Endothelial cell (in vitro differentiated cells): ENCODE measurements around the gene SAMD10. TPM values are rescaled to one million over a fixed set of nuclear protein-coding genes. Genes with fewer than 3 reads are reported as not detected.
"Not testable (repeated sequence)": the region's sequence is repeated elsewhere in the genome, so short reads cannot be mapped to it uniquely, and the experiment has no call there.

Source experiments
- DNase-seq: peaks from one replicate; pipeline ENCODE4 v3.0.0; 2021; ENCODE audit warnings: low spot score
- H3K27ac Mint-ChIP-seq: one replicate; pipeline ENCODE4 v1.8.0; 2021; ENCODE audit warnings: mixed read lengths, inconsistent platforms; ENCODE audit not compliant: unreplicated experiment
- H3K27me3 Mint-ChIP-seq: one replicate; pipeline ENCODE4 v1.8.0; 2021; ENCODE audit warnings: mild to moderate bottlenecking, moderate library complexity, mixed read lengths, inconsistent platforms; ENCODE audit not compliant: unreplicated experiment
- H3K36me3 Mint-ChIP-seq: one replicate; pipeline ENCODE4 v1.8.0; 2021; ENCODE audit warnings: mild to moderate bottlenecking, low read depth, mixed read lengths, inconsistent platforms; ENCODE audit not compliant: unreplicated experiment
- H3K4me1 Mint-ChIP-seq: one replicate; pipeline ENCODE4 v1.8.0; 2021; ENCODE audit warnings: mild to moderate bottlenecking, mixed read lengths, inconsistent platforms; ENCODE audit not compliant: unreplicated experiment
- H3K4me3 Mint-ChIP-seq: one replicate; pipeline ENCODE4 v1.8.0; 2021; ENCODE audit warnings: mild to moderate bottlenecking, mixed read lengths, inconsistent platforms; ENCODE audit not compliant: unreplicated experiment
- H3K9me3 Mint-ChIP-seq: one replicate; pipeline ENCODE4 v1.8.0; 2021; ENCODE audit warnings: mixed read lengths, inconsistent platforms; ENCODE audit not compliant: unreplicated experiment
- total RNA-seq: library from RNA; stranded (reverse); fragmentation: NEBNext Ultra II Directional; extraction: Animal tissue kit (Norgen Biotek cat#: 25700); gene quantifications from one replicate; pipeline ENCODE4 v1.2.1, GENCODE V29; 2021; ENCODE audit not compliant: unreplicated experiment
- TF ChIP-seq, protein P1 (sequence below): fragments of 200-600 bp; sonication (generic); IDR thresholded peaks from one replicate; pipeline ENCODE4 v1.5.0; 2021; ENCODE audit warnings: antibody characterized with exemption; ENCODE audit not compliant: unreplicated experiment

Gene SAMD10
- total RNA-seq, 1 donor from 2014 or later, result 5.0 TPM

DNA sequence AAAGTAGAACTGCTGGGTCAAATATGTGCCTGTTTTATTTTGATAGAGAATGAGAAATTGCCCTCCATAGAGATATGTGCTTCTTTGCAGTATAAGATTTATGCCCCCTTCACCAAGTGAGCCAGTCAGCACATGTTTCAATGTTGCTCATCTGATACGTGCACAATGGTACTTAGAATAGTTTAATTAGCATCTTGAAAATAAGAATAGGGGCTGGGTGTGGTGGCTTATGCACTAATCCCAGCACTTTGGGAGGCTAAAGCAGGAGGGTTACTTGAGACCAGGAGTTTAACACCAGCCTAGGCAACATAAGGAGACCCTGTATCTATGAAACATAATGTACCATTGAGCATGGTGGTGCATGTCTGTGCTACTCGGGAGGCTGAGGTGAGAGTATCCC, 36.2 kb upstream of the SAMD10 start:
- Mint-ChIP-seq H3K36me3 (peaks cover 50% of the 10 kb centered on the region), H3K27ac (no peak overlapping the region), H3K27me3 (peaks cover 8% of the 10 kb centered on the region), H3K4me1 (peaks cover 3% of the 10 kb centered on the region), H3K4me3 (no peak overlapping the region), H3K9me3 (no peaks in the 10 kb centered on the region)
- no peak for DNase-seq
- TF ChIP-seq, protein P1, sequence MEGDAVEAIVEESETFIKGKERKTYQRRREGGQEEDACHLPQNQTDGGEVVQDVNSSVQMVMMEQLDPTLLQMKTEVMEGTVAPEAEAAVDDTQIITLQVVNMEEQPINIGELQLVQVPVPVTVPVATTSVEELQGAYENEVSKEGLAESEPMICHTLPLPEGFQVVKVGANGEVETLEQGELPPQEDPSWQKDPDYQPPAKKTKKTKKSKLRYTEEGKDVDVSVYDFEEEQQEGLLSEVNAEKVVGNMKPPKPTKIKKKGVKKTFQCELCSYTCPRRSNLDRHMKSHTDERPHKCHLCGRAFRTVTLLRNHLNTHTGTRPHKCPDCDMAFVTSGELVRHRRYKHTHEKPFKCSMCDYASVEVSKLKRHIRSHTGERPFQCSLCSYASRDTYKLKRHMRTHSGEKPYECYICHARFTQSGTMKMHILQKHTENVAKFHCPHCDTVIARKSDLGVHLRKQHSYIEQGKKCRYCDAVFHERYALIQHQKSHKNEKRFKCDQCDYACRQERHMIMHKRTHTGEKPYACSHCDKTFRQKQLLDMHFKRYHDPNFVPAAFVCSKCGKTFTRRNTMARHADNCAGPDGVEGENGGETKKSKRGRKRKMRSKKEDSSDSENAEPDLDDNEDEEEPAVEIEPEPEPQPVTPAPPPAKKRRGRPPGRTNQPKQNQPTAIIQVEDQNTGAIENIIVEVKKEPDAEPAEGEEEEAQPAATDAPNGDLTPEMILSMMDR, result no peak

DNA sequence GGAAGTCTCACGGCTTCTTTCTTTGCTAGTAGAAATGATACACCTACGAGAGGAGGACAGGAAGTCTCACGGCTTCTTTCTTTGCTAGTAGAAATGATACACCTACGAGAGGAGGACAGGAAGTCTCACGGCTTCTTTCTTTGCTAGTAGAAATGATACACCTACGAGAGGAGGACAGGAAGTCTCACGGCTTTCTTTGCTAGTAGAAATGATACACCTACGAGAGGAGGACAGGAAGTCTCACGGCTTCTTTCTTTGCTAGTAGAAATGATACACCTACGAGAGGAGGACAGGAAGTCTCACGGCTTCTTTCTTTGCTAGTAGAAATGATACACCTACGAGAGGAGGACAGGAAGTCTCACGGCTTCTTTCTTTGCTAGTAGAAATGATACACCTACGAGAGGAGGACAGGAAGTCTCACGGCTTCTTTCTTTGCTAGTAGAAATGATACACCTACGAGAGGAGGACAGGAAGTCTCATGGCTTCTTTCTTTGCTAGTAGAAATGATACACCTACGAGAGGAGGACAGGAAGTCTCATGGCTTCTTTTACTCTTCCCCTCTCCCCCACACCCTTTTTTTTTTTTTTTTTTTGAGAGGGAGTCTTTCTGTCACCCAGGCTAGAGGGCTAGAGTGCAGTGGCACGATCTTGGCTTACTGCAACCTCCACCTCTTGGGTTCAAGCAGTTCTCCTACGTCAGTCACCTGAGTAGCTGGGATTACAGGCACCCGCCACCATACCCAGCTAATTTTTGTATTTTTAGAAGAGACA, 33.1 kb upstream of the SAMD10 start:
- peaks cover 22% of the 10 kb centered on the region for H3K4me1 Mint-ChIP-seq
- H3K27ac Mint-ChIP-seq, H3K4me3 Mint-ChIP-seq, DNase-seq: not testable (repeated sequence)
- peaks cover 13% of the 10 kb centered on the region for H3K27me3 Mint-ChIP-seq
- peaks cover 56% of the 10 kb centered on the region for H3K36me3 Mint-ChIP-seq
- peaks cover 15% of the 10 kb centered on the region for H3K9me3 Mint-ChIP-seq

DNA sequence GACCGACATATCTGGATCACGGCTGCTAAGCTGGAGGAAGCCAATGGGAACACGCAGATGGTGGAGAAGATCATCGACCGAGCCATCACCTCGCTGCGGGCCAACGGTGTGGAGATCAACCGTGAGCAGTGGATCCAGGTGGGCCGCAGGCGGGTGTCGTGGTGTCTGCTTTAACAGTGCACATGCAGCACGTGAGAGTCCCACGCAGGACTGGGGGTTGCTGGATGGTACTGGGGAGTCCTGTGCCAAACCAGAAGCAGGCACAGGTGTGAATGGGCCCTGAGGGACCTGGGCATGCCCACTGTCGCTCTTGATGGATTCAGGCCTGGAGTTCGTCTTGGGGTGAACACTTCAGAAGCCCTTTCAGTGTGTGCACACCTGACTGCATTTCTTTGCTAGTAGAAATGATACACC, 31.9 kb upstream of the SAMD10 start:
- H3K4me1 Mint-ChIP-seq, result peaks cover 22% of the 10 kb centered on the region
- no peak for DNase-seq
- TF ChIP-seq, protein P1, result no peak
- peaks cover 15% of the 10 kb centered on the region for H3K9me3 Mint-ChIP-seq
- no peak overlapping the region for H3K27ac Mint-ChIP-seq
- peaks cover 51% of the 10 kb centered on the region for H3K36me3 Mint-ChIP-seq
- peaks cover 12% of the 10 kb centered on the region for H3K27me3 Mint-ChIP-seq
- no peak overlapping the region for H3K4me3 Mint-ChIP-seq

DNA sequence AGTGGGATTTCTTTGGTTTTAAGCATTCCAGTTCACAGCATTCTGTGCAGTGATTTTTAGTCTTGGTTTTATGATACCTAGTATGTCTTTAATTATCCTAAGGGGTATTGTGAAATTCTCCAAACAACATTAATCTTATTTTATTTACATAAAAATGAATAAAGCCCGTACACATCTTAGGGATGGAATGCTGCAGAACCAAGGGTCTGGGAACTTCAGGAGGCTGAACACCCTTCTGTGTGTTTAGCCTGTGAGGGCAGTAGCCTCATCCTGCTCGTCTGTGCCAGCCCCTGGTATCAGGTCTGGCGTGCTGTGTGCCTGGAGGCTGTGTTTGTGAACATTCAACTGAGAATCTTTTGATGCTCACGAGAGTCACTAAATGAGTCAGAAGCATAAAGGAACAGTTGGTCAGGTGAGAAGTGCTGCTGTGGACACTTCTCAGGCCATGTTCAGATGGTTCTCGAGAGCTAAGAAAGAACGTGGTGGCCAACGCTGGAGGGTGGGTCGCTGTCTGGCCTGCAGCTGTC, 31.3 kb upstream of the SAMD10 start:
- H3K27ac Mint-ChIP-seq, result no peak overlapping the region
- H3K4me3 Mint-ChIP-seq, result no peak overlapping the region

DNA sequence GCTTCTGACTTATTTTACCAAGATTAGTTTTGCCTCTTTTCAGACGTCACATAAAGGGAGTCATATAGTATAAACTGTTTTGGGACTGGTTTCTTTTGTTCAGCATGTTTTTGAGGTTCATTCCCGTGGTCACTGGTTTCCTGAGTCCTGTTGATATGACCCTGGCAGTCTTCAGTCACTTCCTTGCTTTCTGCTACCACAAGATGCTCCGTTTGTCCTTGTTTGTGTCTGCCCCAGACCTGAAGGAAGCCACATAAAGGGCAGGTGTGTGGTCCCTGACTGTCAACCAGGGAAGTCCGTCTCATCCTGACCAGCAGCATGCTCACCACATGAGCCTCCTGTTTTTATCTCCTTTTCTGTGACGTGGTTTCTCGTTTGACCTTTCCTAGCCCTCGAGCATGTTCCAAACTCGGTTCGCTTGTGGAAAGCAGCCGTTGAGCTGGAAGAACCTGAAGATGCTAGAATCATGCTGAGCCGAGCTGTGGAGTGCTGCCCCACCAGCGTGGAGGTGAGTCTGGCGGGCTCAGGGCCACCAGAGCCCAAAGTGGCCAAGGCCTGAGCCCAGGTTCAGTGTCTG, 30.5 kb upstream of the SAMD10 start:
- peak overlapping the region; percentile 88 for H3K4me3 Mint-ChIP-seq
- H3K27me3 Mint-ChIP-seq, result peaks cover 12% of the 10 kb centered on the region
- H3K27ac Mint-ChIP-seq, result peak overlapping the region; percentile 89
- H3K36me3 Mint-ChIP-seq, result peaks cover 49% of the 10 kb centered on the region
- peaks cover 15% of the 10 kb centered on the region for H3K9me3 Mint-ChIP-seq
- peaks cover 22% of the 10 kb centered on the region for H3K4me1 Mint-ChIP-seq
- DNase-seq, result no peak
- TF ChIP-seq, protein P1, result no peak

More for the DNA sequence above, 31.3 kb upstream of the SAMD10 start:
- peaks cover 50% of the 10 kb centered on the region for H3K36me3 Mint-ChIP-seq
- DNase-seq, result no peak
- H3K9me3 Mint-ChIP-seq, result peaks cover 15% of the 10 kb centered on the region
- TF ChIP-seq, protein P1, result no peak
- peaks cover 12% of the 10 kb centered on the region for H3K27me3 Mint-ChIP-seq
- peaks cover 22% of the 10 kb centered on the region for H3K4me1 Mint-ChIP-seq
